ENCODE data around the gene CAMKMT.

CAMKMT gene

DNA sequence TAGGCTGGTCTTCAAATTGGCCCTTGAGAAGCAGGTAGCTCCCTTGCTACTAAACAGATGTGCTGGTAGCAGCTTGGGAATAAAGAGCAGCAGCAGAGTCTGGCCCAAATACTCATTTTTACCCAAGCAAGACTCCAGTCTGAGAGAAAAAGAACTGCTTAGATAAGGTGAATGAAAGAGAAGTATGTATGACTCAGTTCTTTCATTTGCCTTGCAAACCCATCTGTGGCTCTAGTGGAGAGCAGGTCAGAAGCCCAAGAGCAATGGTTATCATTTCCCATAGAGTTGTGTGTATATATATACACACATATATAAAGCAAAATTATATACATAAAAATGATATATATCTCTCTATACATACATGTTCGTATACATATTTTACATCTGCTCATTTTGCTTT, 80.3 kb downstream of the CAMKMT start:
- H3K4me3 ChIP-seq = no peak overlapping the region
- no peak for TF ChIP-seq CTCF (IDR thresholded peaks at IDR 0.05)
- no peak for DNase-seq (ENCODE audit: low spot score)
- no peak overlapping the region for H3K27ac ChIP-seq

GRCh38 chr2:44443517-44443916, 81.8 kb downstream of the CAMKMT start:
- Histone ChIP-seq H3K4me3 (no peak overlapping the region), H3K27ac (no peak overlapping the region)
- no peak for TF ChIP-seq CTCF (IDR thresholded peaks at IDR 0.05)
- DNase-seq (ENCODE audit: low spot score) = no peak

GRCh38 chr2:44444881-44445280, 83.1 kb downstream of the CAMKMT start:
- no peak for DNase-seq (ENCODE audit: low spot score)
- no peak for TF ChIP-seq CTCF (IDR thresholded peaks at IDR 0.05)
- Histone ChIP-seq H3K27ac (no peak overlapping the region), H3K4me3 (no peak overlapping the region)

GRCh38 chr2:44448860-44449527, 87.2 kb downstream of the CAMKMT start:
- TF ChIP-seq CTCF (IDR thresholded peaks at IDR 0.05) = no peak
- Histone ChIP-seq H3K27ac (no peak overlapping the region), H3K4me3 (no peak overlapping the region)
- DNase-seq (ENCODE audit: low spot score) = no peak

DNA sequence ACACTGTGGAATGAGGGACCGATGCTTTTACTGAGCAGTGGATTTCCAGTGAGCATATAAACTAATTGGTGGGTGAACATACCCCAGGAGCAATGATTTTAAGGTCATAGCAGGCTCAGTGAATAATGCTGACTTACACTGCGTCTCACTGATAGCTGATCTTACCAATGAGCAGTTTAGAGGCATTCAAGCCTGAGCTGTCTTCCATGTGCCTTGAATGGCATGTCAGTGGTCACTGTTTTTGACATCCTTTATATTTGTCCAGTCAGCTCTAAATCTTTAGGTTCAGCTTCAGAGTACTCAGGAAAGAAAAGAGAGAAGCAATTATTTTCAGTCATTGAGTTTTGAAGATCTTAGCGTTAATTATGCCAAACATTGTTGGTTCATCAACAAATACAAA, 88.3 kb downstream of the CAMKMT start:
- Histone ChIP-seq H3K4me3 (no peak overlapping the region), H3K27ac (no peak overlapping the region)
- DNase-seq (ENCODE audit: low spot score) = no peak
- TF ChIP-seq CTCF (IDR thresholded peaks at IDR 0.05) = no peak

GRCh38 chr2:44450806-44451205, 89.1 kb downstream of the CAMKMT start:
- Histone ChIP-seq H3K4me3 (no peak overlapping the region), H3K27ac (no peak overlapping the region)
- DNase-seq (ENCODE audit: low spot score) = no peak
- TF ChIP-seq CTCF (IDR thresholded peaks at IDR 0.05) = no peak

DNA sequence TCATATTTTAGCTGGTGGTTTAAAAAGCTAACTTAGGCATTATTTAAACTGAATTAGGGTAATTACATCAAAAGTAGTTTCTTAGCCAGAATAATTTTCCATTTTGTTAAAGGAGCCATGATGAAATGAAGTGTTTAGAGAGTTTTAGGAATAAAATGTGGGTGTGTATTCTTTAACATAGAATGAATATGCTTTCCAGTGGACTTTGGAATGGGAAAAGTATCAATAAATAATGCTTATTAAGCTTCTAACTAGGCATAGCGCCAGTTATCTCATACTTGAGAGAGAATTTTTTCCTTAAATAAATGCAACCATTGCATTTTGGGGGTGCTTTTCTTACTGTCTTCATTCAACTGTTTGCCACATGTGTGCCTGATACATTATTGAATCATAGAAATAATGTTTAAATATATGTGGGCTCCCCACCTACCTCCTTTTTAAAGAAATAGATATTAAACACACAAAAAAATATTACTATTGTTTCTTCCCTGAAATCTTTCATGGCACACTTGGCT, 90.4 kb downstream of the CAMKMT start:
- DNase-seq (ENCODE audit: low spot score) = no peak
- Histone ChIP-seq H3K4me3 (no peak overlapping the region), H3K27ac (no peak overlapping the region)
- TF ChIP-seq CTCF (IDR thresholded peaks at IDR 0.05) = no peak
